GM19395 (cell line): Measurements from ENCODE around the gene IL32.

ENCODE experiments used
- ATAC-seq: cut with Tn5 transposase; IDR thresholded peaks from one replicate; pipeline ENCODE4 v1.9.1; 2021; ENCODE audit warnings: mild to moderate bottlenecking, moderate library complexity; ENCODE audit not compliant: unreplicated experiment

The IL32 gene

DNA sequence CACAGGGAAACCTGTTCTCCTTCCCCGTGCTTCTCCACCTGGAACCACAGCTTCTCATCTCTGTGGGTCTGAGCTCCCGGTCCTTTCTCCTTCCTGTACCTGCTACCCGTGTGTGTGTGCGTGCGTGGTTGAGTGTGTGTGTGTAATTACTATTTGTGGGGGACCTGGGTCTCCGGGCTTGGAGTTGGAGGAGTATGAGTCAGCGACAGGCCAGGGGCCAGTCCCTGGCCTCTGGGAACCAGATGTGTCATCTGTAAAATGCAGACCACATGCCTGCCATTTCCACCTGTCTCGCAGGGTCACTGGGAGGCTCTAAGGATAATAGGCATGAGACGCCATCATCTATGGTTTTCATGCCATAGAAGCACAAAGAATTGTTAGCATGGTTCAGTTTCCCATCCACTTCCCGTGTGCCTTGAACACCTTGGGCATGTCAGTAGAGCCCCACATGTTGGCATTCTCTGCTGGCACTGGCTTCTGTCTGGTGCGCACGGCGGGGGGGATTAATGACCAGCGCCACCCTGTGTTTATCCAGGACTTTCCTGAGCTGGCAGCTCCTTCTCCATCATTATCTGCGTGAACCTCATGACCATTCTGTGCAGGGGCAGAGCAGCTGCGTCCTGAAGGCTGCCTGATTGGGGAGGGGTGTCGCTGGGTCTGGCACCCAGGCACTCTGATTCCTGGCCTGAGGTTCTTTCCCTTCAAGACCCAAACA lies 48.5 kb downstream of the IL32 start:
- ATAC-seq: no peak

- ATAC-seq: no peak
These were observed 49.6 kb downstream of the IL32 start for GRCh38 chr16:3115003-3115402.

- no peak for ATAC-seq
These were observed 50.1 kb downstream of the IL32 start for GRCh38 chr16:3115561-3115960.

DNA sequence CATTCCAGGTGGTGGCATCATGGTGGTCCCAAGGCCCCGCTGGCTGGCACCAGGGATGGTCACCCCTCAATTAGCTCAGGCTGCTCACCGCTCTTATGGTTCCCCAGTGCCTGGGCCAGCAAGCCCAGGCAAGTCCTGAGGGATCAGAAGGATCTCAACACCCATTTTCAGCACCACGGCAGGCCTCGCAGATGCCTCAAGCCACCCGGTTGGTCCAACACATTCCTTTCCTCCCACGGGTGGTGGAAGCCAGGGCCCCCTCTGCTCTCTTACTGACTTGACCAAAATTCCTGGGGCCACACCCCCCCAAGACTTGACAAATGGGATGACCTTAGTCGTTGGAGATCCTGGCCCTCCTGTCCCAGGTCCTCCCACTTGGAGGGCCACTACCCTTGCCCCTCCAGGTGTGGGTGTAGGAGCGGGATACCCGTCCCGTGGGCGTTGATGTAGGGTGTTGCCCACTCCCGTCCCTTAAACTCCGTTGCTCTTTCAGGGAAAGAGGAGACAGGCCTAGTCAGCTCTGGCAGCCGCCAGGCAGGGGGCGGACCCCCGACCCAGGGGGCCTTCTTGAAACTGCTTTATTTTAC lies 52.9 kb downstream of the IL32 start:
- ATAC-seq: no peak

- no peak for ATAC-seq
These were observed 53.4 kb downstream of the IL32 start for GRCh38 chr16:3118846-3119245.
